IMR-90 (cell line): ENCODE data around the gene AADACL4.
"Not testable (repeated sequence)": the region's sequence is repeated elsewhere in the genome, so short reads cannot be mapped to it uniquely, and the experiment has no call there.

Source experiments
- CEBPB ChIP-seq: IDR thresholded peaks from 2 replicates; pipeline ENCODE4 v1.6.1; 2012; ENCODE audit warnings: low read depth, low read length, improper control_type of control experiment
- CHD1 ChIP-seq: IDR thresholded peaks from 2 replicates; pipeline ENCODE4 v1.6.1; 2012; ENCODE audit warnings: low read depth, low read length, improper control_type of control experiment
- CTCF ChIP-seq: conservative IDR thresholded peaks from 2 replicates; pipeline ENCODE4 v1.5.1; 2012; ENCODE audit warnings: mild to moderate bottlenecking, low read depth, low read length, improper control_type of control experiment
- ELK1 ChIP-seq: fragments of 150-350 bp; IDR thresholded peaks from 2 replicates; pipeline ENCODE4 v1.6.1; 2016; ENCODE audit warnings: low read depth, mild to moderate bottlenecking, low read length, moderate library complexity, borderline replicate concordance
- FOS ChIP-seq: fragments of 150-350 bp; IDR thresholded peaks from 2 replicates; pipeline ENCODE4 v1.6.1; 2016; ENCODE audit warnings: low read depth, low read length
- MAZ ChIP-seq: IDR thresholded peaks from 2 replicates; pipeline ENCODE4 v1.6.1; 2012; ENCODE audit warnings: low read depth, mild to moderate bottlenecking, low read length, improper control_type of control experiment, moderate library complexity, borderline replicate concordance
- NFE2L2 ChIP-seq: fragments of 150-350 bp; IDR thresholded peaks from 2 replicates; pipeline ENCODE4 v1.6.1; 2016; ENCODE audit warnings: low read depth, mild to moderate bottlenecking, low read length
- POLR2A ChIP-seq: IDR thresholded peaks from 2 replicates; pipeline ENCODE4 v1.6.1; 2012; ENCODE audit warnings: mild to moderate bottlenecking, low read depth, low read length
- RAD21 ChIP-seq: IDR thresholded peaks from 2 replicates; pipeline ENCODE4 v1.6.1; 2012; ENCODE audit warnings: low read length, improper control_type of control experiment
- RFX5 ChIP-seq: IDR thresholded peaks from 2 replicates; pipeline ENCODE4 v1.8.0; 2012; ENCODE audit warnings: low read depth, mild to moderate bottlenecking, low read length, moderate library complexity
- SMC3 ChIP-seq: fragments of 150-350 bp; IDR thresholded peaks from 2 replicates; pipeline ENCODE4 v1.6.1; 2016; ENCODE audit warnings: low read depth, mild to moderate bottlenecking, antibody characterized with exemption, low read length, moderate library complexity
- USF2 ChIP-seq: fragments of 150-350 bp; IDR thresholded peaks from 2 replicates; pipeline ENCODE4 v1.6.1; 2017; ENCODE audit warnings: mild to moderate bottlenecking, antibody characterized with exemption, low read length, low read depth

GRCh38 chr1:12713651-12714050, 69.8 kb downstream of the AADACL4 start:
- not testable (repeated sequence) for TF ChIP-seq CTCF, POLR2A, RAD21, RFX5, FOS, USF2, MAZ, ELK1, CHD1, CEBPB, NFE2L2, SMC3
